Measurements from ENCODE around the gene HUWE1. TPM values are rescaled to one million over a fixed set of nuclear protein-coding genes. Genes with fewer than 3 reads are reported as not detected.
A peak's percentile ranks its signal among the peaks of the same experiment; 100 is the strongest.
"Not testable (repeated sequence)": the region's sequence is repeated elsewhere in the genome, so short reads cannot be mapped to it uniquely, and the experiment has no call there.

HUWE1 gene
- total RNA-seq, 1 donor, result 105 TPM

- DNase-seq (ENCODE audit: low read depth in 2 of 3, low spot score in 2 of 3), result no peak
Measured at GRCh38 chrX:53538781-53539180, 147.7 kb downstream of the HUWE1 start.

GRCh38 chrX:53531255-53531966 is 155.1 kb downstream of the HUWE1 start:
- not testable (repeated sequence) for DNase-seq (ENCODE audit: low read depth in 2 of 3, low spot score in 2 of 3)

DNA sequence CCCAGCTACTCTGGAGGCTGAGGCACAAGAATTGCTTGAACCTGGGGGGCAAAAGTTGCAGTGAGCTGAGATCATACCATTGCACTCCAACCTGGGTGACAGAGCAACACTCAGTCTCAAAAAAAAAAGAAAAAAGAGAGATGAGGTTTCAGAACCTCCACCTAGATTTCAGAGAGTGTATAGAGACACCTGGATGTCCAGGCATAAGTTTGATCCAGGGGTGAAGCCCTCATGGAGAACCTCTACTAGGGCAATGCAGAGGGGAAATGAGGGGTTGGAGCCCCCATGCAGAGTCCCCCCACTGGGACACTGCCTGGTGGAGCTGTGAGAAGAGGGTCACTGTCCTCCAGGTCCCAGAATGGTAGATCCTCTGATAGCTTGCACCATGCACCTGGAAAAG is 159.5 kb downstream of the HUWE1 start:
- no peak for DNase-seq (ENCODE audit: low read depth in 2 of 3, low spot score in 2 of 3)

GRCh38 chrX:53511322-53511721 is 175.2 kb downstream of the HUWE1 start:
- DNase-seq (ENCODE audit: low read depth in 2 of 3, low spot score in 2 of 3), result peak in 1 of 3 donors; percentile 17

GRCh38 chrX:53504035-53504434 is 182.5 kb downstream of the HUWE1 start:
- DNase-seq (ENCODE audit: low read depth in 2 of 3, low spot score in 2 of 3), result not testable (repeated sequence)

GRCh38 chrX:53494436-53494835 is 192.1 kb downstream of the HUWE1 start:
- DNase-seq (ENCODE audit: low read depth in 2 of 3, low spot score in 2 of 3), result peak in 1 of 3 donors; percentile 29

DNA sequence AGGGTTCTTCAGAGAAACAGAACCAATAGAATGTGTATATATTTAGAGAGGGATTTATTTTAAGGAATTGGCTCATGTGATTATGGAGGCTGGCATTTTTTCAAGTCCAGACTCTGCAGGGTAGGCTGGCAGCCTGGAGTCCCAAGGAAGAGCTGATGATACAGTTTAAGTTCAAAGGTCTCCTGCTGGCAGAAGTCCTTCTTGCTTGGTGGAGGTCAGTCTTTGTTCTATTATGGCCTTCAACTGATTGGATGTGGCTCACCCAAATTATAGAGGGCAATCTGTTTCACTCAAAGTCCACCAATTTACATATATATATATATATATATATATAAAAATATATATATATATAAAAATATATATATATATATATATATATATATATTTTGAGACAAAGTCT is 200.2 kb downstream of the HUWE1 start:
- DNase-seq (ENCODE audit: low read depth in 2 of 3, low spot score in 2 of 3), result no peak

DNA sequence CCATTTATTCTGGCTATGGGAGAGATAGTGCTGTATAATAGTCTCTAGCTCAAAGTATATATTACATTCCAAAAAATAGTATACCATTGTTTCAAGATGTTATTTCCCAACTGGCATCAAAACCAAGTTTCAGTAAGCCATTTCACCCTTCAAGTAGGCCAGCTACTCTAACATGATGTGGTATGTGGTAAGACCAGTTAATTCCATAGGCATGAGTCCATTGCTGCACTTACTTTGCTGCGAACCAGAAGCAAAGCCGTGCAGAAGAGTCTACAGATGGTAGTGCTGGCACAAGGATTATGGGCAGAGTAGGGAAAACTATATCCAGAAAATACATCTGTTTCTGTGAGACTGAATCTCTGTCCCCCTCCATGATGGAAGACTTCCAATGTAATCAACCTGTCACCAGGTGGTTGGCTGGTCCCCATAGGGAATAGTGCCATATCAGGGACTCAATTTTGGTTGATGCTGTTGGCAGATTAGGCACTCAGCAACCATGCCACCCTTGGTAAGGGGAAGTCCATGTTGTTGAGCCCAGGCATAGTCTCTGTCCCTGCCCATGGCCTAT is 202.6 kb downstream of the HUWE1 start:
- DNase-seq (ENCODE audit: low read depth in 2 of 3, low spot score in 2 of 3), result no peak

DNA sequence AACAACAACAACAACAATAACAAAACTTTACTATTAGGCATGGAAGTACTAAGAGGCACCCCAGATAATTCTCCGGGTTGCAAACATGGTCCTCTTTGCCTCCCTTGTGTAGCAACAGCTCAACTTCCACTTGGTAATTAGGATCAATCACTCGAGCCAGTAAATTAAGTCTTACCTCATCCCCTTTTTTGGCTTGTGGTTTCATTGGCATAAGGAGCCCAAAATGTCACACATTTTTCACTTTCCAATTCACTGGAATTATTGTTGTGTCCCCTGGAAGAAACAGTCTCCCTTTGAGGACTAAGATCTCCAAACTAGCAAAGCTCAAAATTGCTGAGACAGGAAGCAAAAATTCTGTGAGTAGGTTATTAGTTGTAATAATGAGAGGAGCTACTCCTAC is 203.1 kb downstream of the HUWE1 start:
- DNase-seq (ENCODE audit: low read depth in 2 of 3, low spot score in 2 of 3), result no peak

Small RNA genes within 50 kb of the gene (small RNA-seq; reads per million reads assigned to genes)
- 442 reads per million, percentile 99 among the genes with 10 or more reads in this experiment for gene MIR98
- 700 reads per million, percentile 99 among the genes with 10 or more reads in this experiment for gene MIRLET7F2

Data from hematopoietic multipotent progenitor cell (in vitro differentiated cells).